GM19438 (cell line): ENCODE data around the gene PDF.
"Not testable (repeated sequence)": the region's sequence is repeated elsewhere in the genome, so short reads cannot be mapped to it uniquely, and the experiment has no call there.

ENCODE experiments used
- ATAC-seq: cut with Tn5 transposase; IDR thresholded peaks from one replicate; pipeline ENCODE4 v1.9.1; 2021; ENCODE audit warnings: low read depth; ENCODE audit not compliant: unreplicated experiment

Gene PDF, protein sequence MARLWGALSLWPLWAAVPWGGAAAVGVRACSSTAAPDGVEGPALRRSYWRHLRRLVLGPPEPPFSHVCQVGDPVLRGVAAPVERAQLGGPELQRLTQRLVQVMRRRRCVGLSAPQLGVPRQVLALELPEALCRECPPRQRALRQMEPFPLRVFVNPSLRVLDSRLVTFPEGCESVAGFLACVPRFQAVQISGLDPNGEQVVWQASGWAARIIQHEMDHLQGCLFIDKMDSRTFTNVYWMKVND

DNA sequence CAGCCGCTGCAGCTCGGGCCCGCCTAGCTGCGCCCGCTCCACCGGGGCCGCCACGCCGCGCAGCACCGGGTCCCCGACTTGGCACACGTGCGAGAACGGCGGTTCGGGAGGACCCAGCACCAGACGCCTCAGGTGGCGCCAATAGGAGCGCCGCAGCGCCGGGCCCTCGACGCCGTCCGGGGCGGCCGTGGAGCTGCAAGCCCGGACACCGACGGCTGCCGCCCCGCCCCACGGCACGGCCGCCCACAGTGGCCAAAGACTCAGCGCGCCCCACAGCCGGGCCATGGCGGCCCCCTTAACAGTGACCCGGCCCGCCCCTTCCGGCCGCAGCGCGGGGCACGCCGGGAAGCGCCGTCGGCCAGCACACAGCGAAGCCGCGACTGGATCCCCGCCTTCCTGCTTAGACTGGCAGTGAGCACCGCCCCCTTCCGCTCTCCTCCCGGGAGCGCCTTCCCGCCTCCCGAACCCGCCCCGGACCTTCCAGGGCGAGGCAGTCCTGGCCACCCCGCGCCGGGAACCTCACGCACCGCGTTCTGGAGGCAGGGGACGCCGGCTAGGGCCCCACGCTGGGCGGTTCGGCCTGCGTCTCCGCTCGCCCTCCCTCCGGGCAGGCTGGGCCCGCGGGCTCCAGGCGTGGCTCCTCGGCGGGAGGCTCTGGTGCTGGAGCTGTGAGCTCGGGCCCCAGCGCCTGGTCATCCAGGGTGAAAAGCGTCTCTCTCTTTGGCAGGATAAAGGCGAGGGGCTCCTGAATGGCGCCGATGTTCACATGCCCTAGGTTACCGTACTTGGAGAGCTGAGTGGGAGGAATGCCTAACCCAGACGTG is at the start of gene PDF:
TSS of gene PDF (minus strand) at position 303 of the 824 bp plus-strand sequence. CDS start at position 285, 18 bp downstream.
- peak; percentile 93 for ATAC-seq

DNA sequence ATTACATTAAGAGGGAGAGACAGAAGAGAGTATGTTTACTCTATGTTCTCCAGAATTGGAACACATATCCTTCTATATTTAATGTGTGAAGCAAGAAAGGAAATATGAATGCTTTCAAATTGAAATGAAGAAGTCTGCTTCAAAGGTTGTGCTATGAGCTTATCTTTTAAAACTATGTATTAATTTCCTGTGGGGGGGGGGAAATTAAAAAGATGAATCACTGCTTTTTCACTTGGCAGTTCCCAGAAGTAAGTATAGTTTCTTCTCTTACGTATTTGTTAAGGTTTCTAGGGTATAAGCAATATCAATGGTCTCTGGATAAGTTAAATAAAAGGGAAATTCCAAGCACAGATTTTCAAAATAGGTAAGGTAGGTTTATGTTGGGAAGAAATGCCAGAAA is 48.4 kb upstream of the PDF start:
- no peak for ATAC-seq

DNA sequence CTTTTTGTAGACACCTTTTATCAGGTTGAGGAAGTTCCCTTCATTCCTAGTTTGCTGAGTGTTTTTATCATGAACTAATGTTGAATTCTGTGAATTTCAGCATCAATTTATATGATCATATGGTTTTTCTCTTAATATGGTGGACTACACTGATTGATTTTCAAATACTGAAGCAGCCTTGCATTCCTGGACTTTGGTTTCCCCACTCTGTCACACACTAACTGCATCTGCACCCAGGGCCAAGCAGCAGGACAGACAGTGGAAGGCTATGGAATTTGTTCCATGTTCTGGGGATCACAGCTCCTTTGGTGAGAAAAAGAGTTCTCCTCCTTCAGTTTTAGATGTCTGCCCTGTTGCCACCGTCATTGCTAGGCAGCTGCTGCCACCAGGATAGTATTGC is 47.6 kb upstream of the PDF start:
- no peak for ATAC-seq

DNA sequence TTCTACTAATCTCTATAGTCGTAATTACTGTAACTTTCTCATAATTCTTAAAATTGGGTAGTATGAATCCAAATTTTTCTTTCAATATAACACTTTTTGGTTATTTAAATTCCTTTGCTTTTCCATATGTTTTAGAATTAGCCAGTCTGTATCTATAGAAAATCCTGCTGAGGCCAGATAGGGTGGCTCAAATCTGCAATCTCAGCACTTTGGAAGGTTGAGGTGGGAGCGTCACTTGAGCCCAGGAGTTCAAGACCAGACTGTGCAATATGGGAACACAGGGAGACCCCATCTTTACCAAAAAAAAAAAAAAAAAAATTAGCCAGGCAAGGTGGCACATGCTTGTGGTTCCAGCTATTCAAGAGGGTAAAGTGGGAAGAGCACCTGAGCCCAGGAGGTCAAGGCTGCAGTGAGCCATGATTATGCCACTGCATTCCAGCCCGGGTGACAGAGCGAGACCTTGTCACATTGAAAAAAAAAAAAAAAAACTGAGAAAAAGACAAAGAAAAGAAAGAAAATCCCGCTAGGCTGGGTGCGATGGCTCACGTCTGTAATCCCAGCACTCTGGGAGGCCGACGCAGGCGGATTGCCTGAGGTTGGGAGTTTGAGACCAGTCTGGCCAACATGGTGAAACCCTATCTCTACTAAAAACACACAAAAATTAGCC is 46.1 kb upstream of the PDF start:
- no peak for ATAC-seq

DNA sequence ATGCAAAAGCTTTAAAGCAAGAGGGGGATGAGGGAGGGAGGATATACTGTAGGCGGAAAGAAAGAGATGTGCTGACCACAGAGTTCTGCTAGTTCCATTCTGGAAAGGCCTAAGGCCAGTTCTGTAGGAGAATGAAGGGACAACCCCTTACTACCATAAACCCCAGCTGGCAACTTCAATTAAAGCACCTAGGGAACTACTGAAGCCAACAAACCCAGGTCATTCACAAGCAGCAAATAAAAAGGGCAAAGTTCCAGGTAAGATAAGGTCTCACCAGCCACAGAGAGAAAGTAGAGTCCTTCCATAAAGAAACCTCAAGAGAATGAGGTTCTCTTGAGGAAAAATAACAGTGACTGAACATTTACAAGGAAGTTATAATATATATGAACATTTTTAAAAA is 42.6 kb upstream of the PDF start:
- ATAC-seq, result no peak

DNA sequence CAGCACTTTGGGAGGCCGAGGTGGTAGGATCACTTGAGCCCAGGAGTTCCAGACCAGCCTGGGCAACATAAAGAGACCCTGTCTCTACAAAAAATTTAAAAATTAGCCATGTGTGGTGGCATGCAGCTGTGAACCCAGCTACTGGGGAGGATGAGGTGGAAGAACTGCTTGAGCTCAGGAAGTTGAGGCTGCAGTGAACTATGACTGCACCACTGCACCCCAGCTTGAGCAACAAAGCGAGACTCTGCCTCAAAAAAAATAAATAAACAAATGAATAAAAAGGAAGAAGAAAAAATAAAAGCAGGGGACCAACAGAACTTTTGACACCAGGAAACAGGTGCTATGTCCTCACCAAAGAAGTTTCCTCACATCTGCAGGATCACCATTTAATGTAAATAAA is 41.2 kb upstream of the PDF start:
- no peak for ATAC-seq

DNA sequence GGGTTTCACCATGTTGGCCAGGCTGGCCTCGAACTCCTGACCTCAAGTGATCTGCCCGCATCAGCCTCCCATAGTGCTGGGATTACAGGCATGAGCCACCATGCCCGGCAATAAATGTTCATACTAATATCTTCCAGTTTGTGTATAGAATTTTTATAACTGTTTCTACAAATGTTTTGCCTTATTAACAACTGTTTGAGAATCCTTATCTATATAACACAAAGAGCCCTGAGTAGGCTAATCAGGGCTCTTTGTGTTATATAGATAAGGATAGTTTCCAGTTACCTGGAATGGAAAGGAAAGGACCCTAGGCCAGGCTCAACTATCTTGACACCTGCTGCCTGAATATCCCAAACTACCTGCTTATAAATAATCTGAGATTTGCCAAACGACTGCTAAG is 38.5 kb upstream of the PDF start:
- ATAC-seq, result no peak

DNA sequence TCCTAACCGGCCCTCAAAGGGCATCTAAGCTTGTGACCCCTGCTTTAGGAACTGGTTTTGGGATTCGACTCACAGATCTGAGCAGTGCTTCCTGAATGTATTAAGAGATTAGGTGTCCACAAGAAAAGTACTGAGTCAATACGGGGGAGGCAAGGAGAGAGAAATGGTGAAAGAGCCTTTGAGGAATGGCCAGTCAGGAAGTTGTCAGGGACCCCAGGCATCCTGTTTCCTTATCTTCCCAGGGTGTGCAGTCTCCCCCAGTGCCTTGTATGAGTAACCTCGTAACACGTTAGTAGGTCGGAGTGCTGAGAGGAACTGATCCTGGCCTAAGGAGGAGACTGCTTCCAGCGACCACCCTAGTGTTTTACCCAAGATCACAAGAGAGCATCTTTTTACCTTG is 37.6 kb upstream of the PDF start:
- no peak for ATAC-seq

DNA sequence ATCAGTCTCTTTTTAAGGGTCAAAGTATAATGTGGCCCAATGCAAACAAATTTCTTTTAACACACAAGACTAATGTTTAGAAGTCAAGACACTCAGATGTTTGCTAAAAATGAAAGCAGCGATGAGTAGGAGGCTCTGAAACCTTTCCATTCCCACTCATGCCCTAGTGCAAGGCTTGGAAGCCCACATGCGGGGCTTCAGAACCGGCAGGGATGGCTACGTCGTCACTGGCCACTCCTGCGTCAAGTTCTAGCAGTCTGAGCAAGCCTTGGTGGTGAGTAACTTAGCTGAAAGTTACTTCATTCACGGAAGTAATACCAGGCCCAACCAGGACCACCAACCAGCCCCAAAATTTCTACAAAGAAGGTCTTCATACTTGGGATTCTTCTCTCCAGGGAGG is 36.0 kb upstream of the PDF start:
- ATAC-seq, result no peak

DNA sequence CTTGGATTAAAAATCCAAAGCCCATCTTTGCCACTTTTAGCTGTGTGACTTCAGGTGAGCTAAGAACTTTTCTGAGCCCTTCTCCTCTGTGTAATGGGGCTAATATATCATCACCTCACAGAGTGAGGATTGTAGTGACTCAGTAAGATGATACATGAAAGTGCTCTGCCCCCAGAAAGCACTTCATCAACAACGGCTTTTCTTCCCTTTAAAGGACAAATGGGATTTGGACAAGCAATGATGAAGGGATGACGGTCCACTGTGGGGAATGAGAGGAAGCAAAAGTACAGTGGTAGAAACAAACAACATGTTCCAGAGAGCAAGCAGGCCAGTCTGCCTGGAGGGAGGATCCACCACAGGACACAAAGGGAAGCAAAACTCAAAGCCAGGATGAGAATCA is 35.5 kb upstream of the PDF start:
- ATAC-seq, result no peak

DNA sequence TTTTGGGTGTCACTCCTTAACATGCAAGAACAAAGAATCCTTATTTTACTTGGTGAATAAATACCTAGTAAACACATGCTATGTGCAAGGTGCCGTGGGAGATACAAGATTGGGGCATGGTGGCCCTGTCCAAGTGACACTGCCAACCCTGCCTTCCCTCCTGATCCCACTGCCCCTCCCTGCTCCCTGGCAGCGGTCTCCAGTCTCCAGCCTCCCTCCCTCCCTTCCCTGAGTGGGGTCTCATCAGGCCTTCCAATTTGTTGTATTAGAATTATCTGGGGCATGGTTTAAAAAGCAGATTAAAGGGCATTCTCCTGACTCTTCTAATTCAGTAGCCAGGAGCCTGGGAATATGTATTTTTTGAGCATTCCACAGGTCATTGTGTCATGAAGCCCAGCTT is 33.7 kb upstream of the PDF start:
- no peak for ATAC-seq

DNA sequence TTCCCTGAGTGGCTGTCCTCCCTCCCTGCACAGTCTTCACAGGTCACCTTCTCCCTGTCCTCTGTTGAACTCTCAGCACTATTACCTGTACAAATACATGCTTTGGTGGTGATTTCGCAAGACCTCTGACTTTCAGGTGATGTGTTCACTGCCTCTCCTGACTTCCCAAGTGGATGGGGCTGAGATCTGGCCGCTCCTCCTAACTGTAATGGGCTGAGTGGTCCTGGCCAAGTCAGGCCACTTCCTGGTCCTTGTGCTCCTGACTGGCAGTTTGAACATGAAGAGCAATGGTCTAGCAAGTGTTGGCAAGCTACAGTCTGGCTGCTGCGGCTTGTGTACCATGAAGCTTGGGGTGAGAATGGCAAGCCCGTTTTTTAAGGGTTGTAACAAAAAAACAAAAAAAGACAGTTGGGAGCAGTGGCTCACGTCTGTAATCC is 32.9 kb upstream of the PDF start:
- ATAC-seq, result no peak

DNA sequence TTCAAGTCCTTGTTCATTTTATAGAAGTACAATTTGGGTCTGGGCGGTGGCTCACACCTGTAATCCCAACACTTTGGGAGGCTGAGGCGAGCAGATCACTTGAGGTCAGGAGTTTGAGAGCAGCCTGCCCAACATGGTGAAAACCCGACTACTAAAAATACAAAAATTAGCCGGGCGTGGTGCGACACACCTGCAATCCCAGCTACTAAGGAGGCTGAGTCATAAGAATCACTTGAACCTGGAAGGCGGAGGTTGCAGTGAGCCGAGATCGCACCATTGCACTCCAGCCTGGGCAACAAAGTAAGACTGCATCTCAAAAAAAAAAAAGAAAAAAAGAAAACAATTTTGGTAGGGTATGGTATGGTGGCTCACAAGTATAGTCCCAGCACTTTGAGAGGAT is 29.7 kb upstream of the PDF start:
- not testable (repeated sequence) for ATAC-seq

DNA sequence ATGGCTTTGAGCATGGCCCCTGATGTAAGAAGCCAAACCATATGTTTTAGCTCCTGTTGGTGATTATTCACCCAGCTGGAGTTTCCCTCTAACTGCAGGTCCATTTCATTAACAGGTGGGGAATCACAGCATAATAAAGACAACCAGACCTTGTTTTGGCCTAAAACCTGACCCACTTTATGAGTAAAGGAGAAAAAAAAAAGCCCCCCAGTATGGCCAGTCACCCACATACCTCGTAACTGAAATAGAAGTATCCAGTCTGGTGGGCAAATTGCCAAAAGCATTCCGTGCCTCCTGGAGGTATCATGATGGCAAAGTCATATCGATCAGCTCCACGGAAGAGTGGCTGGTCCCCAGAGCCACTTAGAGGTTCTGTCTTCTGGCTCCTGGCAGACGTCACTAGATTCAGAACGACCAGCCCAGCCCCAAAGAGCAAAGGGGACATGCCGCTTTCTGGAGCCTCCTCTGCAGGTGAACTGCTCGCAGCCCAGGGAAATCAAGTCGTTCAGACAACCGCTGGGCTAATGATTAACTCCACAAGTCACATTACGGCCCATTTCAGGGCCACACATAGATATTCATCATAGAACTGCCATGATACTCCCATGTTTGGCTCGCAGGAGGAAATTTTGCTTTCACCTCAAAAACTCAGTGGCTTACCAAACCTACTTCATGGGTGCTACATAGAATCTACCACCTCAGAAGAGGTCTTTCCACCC is 21.1 kb upstream of the PDF start, which contains the start of gene TMED6:
TSS of gene TMED6 (minus strand) at position 478 of the 719 bp plus-strand sequence. CDS start at position 445, 33 bp downstream.
- ATAC-seq, result no peak

DNA sequence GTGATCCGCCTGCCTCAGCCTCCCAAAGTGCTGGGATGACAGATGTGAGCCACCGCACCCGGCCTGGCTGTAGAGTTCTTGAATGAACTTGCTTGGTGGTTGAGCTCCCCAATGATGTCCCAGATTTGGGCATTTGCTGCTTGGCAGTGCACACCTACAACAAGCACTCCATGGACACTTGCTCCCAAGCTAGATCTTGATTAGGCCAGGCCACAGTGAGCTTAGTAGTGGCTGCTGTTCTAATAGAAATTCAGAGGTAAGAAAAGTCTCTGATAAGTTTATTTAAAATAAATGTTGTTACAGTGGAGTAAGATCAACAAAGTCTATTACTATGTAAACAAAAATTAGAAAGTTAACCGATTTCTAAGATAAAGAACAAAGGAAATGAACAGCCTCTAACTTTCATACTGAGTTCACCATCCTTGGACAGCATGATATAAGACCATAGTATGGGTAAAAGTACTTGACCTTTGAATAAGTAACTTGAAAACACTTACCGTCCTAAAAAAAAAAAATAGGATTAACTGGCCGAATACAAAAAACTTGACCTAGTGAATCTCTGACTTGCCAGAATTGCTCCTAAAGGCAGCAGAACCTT is 20.2 kb upstream of the PDF start:
- no peak for ATAC-seq

DNA sequence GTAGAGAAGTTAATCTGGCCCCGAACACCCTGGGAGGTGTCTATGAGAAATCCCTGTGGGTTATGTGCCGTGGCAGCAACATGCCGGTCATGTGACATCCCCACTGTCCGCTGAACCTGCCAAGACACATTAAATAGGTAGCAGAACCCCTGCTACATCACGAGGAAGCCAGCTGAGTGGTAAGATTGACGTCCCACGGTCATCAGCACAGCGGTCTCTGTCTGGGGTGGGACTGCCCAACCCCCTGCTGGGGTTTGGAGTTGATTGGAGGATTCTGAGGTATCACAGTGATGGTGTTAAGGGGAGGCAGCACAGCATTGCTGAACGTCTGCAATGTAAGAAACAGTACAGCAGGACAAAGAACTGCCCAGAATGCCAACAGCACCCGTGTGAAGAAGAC is 19.1 kb upstream of the PDF start:
- no peak for ATAC-seq

DNA sequence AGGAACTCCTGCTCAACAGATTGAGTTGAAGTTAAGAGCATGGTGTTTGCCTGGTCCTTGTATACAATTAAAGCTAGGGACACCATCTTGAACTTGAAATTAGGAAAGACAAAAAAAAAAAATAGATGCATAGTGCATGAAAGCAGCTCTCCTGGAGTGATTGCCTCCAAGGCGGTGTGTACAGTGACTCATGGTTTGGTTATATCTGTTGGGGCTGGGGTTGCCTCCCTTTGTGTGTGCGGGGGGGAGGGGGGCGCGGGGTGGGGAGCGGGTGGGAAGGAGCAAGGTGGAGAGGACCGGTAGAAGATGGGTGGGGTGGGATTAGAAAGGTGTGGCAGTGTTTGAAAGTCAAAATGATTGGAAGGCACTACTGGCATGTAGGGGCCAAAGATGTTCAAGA is 17.8 kb upstream of the PDF start:
- no peak for ATAC-seq

DNA sequence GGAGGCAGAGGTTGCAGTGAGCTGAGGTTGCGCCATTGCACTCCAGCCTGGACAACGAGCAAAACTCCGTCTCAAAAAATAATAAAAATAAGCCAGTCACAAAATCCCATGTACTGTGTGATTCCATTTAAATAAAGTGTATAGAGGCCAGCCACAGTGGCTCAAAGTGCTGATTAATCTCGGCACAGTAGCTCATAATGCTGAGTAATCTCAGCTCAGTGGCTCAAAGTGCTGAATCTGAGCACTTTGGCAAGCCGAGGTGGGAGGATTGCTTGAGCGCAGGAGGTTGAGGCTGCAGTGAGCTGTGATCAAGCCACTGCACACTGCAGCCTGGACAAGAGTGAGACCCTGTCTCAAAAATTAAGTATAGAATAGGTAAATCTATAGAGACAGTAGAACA is 16.3 kb upstream of the PDF start:
- no peak for ATAC-seq

DNA sequence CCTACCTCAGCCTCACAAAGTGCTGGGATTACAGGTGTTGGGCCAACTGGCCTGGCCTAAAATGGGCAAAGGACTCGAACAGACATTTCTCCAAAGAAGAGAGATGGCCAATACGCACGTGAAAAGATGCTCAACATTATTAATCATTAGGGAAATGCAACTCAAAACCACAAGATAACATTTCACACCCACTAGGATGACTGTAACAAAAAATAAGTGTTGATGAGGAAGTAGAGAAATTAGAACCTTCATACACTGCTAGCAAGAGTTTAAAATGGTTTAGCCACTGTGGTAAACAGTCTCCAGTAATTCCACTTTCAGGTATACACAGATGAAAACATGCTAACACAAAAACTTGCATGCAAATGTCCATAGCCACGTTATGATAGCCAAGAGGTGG is 15.5 kb upstream of the PDF start:
- ATAC-seq, result no peak

DNA sequence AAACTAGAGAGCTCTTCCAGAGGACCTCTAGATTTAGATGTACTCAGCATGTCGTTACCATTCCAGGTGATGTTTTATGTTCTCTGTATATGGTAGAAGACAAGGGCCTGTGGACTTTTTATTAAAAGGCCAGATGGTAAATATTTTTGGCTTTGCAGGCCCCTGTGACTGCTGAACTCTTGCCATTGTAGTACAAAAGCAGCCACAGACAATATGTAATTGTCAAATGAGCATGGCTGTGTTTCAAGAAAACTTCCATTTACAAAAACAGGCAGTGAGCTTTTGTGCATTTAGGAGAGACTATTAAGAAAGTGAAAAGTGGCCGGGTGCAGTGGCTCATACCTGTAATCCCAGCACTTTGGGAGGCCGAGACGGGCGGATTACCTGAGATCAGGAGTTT is 13.8 kb upstream of the PDF start:
- ATAC-seq, result no peak
